Parathyroid adenoma (tissue), 2 donors: Measurements from ENCODE around the gene CAMK2D.

Experiments used
- H2AFZ ChIP-seq: fragments of 300-600 bp; sonication (generic); one replicate; pipeline ENCODE4 v1.7.0; 2017; ENCODE audit warnings: antibody characterized with exemption, mild to moderate bottlenecking
- H3K27ac ChIP-seq: fragments of 300-600 bp; sonication (generic); one replicate; pipeline ENCODE4 v1.7.0; 2017
- H3K27me3 ChIP-seq: fragments of 300-600 bp; sonication (generic); one replicate; pipeline ENCODE4 v1.7.0; 2017; ENCODE audit warnings: low read length; ENCODE audit not compliant: control insufficient read depth, insufficient read depth
- H3K36me3 ChIP-seq: fragments of 300-600 bp; sonication (generic); one replicate; pipeline ENCODE4 v1.7.0; 2017; ENCODE audit warnings: low read length; ENCODE audit not compliant: control insufficient read depth, insufficient read depth
- H3K4me1 ChIP-seq: fragments of 300-600 bp; sonication (generic); one replicate; pipeline ENCODE4 v1.7.0; 2017; ENCODE audit warnings: control low read depth
- H3K4me2 ChIP-seq: fragments of 300-600 bp; sonication (generic); one replicate; pipeline ENCODE4 v1.7.0; 2017; ENCODE audit warnings: low read length
- H3K4me3 ChIP-seq: fragments of 300-600 bp; sonication (generic); one replicate; pipeline ENCODE4 v1.7.0; 2017; ENCODE audit warnings: low read depth, low read length
- H3K79me2 ChIP-seq: fragments of 300-600 bp; sonication (generic); one replicate; pipeline ENCODE4 v1.7.0; 2017; ENCODE audit warnings: control low read depth
- H3K9ac ChIP-seq: fragments of 300-600 bp; sonication (generic); one replicate; pipeline ENCODE4 v1.7.0; 2017; ENCODE audit warnings: mild to moderate bottlenecking
- H3K9me3 ChIP-seq: fragments of 300-600 bp; sonication (generic); one replicate; pipeline ENCODE4 v1.7.0; 2017; ENCODE audit warnings: low read length; ENCODE audit not compliant: control insufficient read depth
- CTCF ChIP-seq: fragments of 300-600 bp; sonication (generic); IDR thresholded peaks from one replicate; pipeline ENCODE4 v1.7.0; 2017; ENCODE audit warnings: antibody characterized with exemption, mild to moderate bottlenecking
- donor health status: primary hyperparathyroidism.

CAMK2D gene

GRCh38 chr4:113675731-113676697 lies 85.5 kb downstream of the CAMK2D start:
- no peaks in the 10 kb centered on the region for H3K4me1 ChIP-seq
- H3K9ac ChIP-seq: no peak overlapping the region
- H3K9me3 ChIP-seq: no peaks in the 10 kb centered on the region
- no peak for TF ChIP-seq CTCF
- H3K36me3 ChIP-seq: no peaks in the 10 kb centered on the region
- no peak overlapping the region for H3K4me3 ChIP-seq
- no peaks in the 10 kb centered on the region for H3K27me3 ChIP-seq
- H3K4me2 ChIP-seq: no peak overlapping the region
- no peak overlapping the region for H2AFZ ChIP-seq
- H3K79me2 ChIP-seq: no peaks in the 10 kb centered on the region
- H3K27ac ChIP-seq: no peak overlapping the region

DNA sequence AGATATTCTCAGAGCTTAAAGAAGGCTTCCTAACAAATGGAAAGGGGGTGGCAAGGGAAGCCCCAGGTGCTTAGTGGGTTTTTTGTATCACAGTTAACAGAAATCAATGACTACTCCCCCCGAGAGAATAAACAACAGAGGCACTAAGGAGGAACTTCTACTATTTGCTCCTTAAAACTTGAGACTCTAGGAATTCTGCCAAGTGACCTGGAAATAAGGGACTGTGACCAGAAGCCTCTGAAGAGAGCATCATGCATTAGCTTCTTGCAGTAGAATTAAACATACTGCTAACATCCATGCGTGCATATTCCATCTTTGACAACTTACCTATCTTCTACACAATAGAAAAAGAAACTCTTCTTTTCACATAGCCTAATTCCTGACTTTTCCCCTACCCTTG lies 86.8 kb downstream of the CAMK2D start:
- Histone ChIP-seq H3K4me2 (no peak overlapping the region), H3K36me3 (no peaks in the 10 kb centered on the region), H3K9ac (no peak overlapping the region), H3K4me1 (no peaks in the 10 kb centered on the region), H3K9me3 (no peaks in the 10 kb centered on the region), H2AFZ (no peak overlapping the region), H3K79me2 (no peaks in the 10 kb centered on the region), H3K27me3 (no peaks in the 10 kb centered on the region), H3K4me3 (no peak overlapping the region), H3K27ac (no peak overlapping the region)
- TF ChIP-seq CTCF: no peak

DNA sequence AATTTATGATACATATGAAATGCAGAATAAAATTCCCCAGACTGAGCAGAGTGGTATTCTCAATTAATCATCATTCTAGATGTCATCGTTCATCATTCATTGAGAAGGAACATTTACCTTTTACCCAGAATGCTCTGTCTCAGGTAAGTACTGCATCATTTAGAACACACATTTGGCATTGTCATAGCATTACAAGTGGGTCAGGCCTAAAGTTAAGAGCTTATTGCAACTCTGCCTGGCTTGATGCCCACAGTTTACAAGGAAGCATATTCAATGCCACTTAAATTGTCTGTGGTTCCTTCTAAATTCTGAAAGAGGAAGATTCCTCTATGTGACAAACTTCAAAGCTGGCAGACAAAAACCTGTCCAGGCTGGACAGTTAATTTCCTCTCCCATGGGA lies 87.3 kb downstream of the CAMK2D start:
- H2AFZ ChIP-seq: no peak overlapping the region
- H3K27ac ChIP-seq: no peak overlapping the region
- no peaks in the 10 kb centered on the region for H3K79me2 ChIP-seq
- TF ChIP-seq CTCF: no peak
- no peaks in the 10 kb centered on the region for H3K9me3 ChIP-seq
- H3K36me3 ChIP-seq: no peaks in the 10 kb centered on the region
- H3K4me3 ChIP-seq: no peak overlapping the region
- no peaks in the 10 kb centered on the region for H3K4me1 ChIP-seq
- no peak overlapping the region for H3K9ac ChIP-seq
- H3K27me3 ChIP-seq: no peaks in the 10 kb centered on the region
- H3K4me2 ChIP-seq: no peak overlapping the region

GRCh38 chr4:113673450-113673849 lies 88.1 kb downstream of the CAMK2D start:
- H3K4me3 ChIP-seq: no peak overlapping the region
- no peak overlapping the region for H2AFZ ChIP-seq
- no peak overlapping the region for H3K4me2 ChIP-seq
- no peaks in the 10 kb centered on the region for H3K4me1 ChIP-seq
- no peaks in the 10 kb centered on the region for H3K9me3 ChIP-seq
- no peak overlapping the region for H3K9ac ChIP-seq
- TF ChIP-seq CTCF: no peak
- no peaks in the 10 kb centered on the region for H3K79me2 ChIP-seq
- no peaks in the 10 kb centered on the region for H3K36me3 ChIP-seq
- no peak overlapping the region for H3K27ac ChIP-seq
- H3K27me3 ChIP-seq: no peaks in the 10 kb centered on the region
